Panc1 (cell line): ENCODE measurements around the gene HDHD3. TPM values are rescaled to one million over a fixed set of nuclear protein-coding genes. Genes with fewer than 3 reads are reported as not detected.

ENCODE experiments used
- total RNA-seq: library from RNA; stranded (reverse); gene quantifications from one replicate; pipeline ENCODE4 v1.2.1, GENCODE V29; 2021; ENCODE audit not compliant: unreplicated experiment

HDHD3 gene
- total RNA-seq, 1 experiment from 2014 or later = 14.5 TPM

Other genes with a start within 250 kb of the HDHD3 start
- 5.3 TPM for gene SLC31A2, start 226.0 kb downstream of the HDHD3 start, total RNA-seq
- 17.6 TPM for gene FKBP15, start 155.7 kb downstream of the HDHD3 start, total RNA-seq
- gene SLC31A1, start 155.4 kb downstream of the HDHD3 start, total RNA-seq = 17.6 TPM
- 19.4 TPM for gene CDC26, start 101.4 kb downstream of the HDHD3 start, total RNA-seq
- gene PRPF4, start 101.3 kb downstream of the HDHD3 start, total RNA-seq = 28.9 TPM
- not detected for gene RNF183, start 73.6 kb downstream of the HDHD3 start, total RNA-seq
- 0.80 TPM for gene WDR31, start 36.7 kb downstream of the HDHD3 start, total RNA-seq
- 0.13 TPM for gene BSPRY, start 27.4 kb downstream of the HDHD3 start, total RNA-seq
- 8.9 TPM for gene ALAD, start 24.3 kb upstream of the HDHD3 start, total RNA-seq
- 48.5 TPM for gene POLE3, start 33.7 kb upstream of the HDHD3 start, total RNA-seq
- gene C9orf43, start 33.8 kb upstream of the HDHD3 start, total RNA-seq = 1.2 TPM
- gene RGS3, start 86.7 kb upstream of the HDHD3 start, total RNA-seq = 15.1 TPM